Measurements from ENCODE around the gene PLB1. TPM values are rescaled to one million over a fixed set of nuclear protein-coding genes. Genes with fewer than 3 reads are reported as not detected.
A peak's percentile ranks its signal among the peaks of the same experiment; 100 is the strongest.

The PLB1 gene
- total RNA-seq, 1 experiment from 2014 or later: 0.86 TPM

GRCh38 chr2:28626891-28627421 lies 131.1 kb downstream of the PLB1 start:
- peak; percentile 48 for DNase-seq (ENCODE audit: low read depth)

DNA sequence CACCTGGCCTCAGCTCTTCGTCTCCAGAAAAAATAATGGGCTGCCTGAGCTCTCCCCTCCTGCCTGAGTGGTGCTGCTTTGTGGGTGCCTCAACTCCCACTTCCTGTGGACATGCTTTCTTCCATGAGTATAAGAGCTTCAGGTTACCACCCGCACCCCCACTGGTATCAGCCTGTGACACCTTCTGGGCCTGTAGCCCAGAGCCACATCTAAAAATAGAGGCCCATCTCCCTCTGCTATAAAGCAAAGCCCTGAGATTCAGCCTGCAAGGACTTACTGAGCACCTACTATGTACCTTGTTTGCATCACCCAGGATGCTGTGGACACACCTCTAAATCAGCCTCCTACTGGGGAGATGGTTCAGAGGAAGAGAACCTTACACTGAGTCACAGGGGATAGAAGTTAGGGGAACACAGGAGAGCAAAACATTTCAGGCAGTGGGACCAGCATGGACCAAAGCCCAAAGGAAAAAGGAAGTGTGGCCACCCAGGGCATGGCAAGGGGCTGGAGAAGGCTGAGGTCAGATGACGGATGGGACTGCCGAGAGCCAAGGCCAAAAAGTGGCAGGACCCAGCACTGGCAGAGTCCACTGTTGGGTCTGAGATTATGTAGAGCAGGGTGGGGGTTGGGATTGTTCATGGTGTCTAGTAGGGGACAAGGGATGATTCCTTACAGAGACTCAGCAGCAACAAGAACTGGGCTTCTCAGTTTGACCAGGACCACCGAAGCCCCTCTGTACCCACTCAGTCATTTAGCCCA lies 132.0 kb downstream of the PLB1 start:
- DNase-seq (ENCODE audit: low read depth): no peak

DNA sequence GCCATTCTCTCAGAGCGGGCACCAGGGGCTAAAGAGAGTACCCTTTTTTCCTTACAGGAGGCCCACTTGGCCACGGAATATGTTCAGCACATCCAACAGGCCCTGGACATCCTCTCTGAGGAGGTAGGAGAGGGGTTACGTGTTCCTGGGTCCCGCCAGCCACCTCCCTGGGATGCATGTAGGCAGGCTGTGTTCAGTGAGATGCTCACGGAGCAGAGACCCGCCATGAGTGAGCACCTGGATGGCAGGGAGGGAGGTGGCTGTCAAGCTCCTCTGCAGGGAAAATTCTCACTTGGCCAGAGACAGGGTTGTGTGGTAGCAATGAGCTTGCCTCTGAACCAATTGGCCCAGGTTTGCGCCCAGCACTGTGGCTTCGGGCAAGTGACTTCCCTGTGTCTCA lies 132.6 kb downstream of the PLB1 start:
- no peak for DNase-seq (ENCODE audit: low read depth)

- DNase-seq (ENCODE audit: low read depth): no peak
Measured at GRCh38 chr2:28628987-28629386, 133.1 kb downstream of the PLB1 start.

GRCh38 chr2:28629910-28630309 lies 134.1 kb downstream of the PLB1 start:
- DNase-seq (ENCODE audit: low read depth): no peak

- DNase-seq (ENCODE audit: low read depth): no peak
Measured at GRCh38 chr2:28630341-28630740, 134.5 kb downstream of the PLB1 start.

- DNase-seq (ENCODE audit: low read depth): no peak
Measured at GRCh38 chr2:28631514-28632206, 135.8 kb downstream of the PLB1 start.

DNA sequence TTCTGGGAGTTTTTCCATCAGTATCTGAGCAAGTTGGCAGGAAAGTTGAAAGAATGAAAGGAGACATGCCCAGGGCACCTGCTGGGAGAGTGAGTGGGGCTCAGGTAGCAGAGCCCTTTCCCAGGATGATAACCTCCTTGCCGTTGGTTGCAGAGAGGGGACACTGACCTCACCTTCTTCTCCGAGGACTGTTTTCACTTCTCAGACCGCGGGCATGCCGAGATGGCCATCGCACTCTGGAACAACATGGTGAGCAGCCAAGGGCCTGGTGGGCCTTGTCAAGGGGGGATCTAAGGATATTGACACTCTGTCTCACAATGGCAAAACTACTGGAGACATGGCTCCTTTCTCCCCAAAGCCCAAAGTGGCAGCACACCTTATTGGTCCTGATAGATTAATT lies 136.9 kb downstream of the PLB1 start:
- no peak for DNase-seq (ENCODE audit: low read depth)

- DNase-seq (ENCODE audit: low read depth): no peak
Measured at GRCh38 chr2:28633204-28633603, 137.3 kb downstream of the PLB1 start.

GRCh38 chr2:28633746-28634145 lies 137.9 kb downstream of the PLB1 start:
- peak; percentile 87 for DNase-seq (ENCODE audit: low read depth)

DNA sequence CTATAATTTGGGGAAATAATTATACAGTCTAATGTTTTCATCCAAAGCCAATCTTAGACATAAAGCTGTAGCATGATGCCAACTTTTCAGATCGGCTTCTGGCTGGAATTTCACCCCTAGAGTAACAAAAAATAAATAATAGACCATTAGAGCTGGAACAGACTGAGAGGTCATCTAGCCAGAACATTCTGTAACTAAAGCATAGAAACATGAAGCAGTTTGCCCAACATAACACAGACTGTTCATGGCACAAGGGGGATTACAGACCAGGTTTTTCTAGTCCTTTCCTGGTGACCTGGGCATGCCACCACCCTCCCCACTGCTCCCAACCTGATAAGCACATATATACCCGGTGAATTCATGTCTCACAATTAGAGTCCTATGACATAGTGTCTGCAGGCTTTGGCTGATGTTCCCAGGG lies 139.3 kb downstream of the PLB1 start:
- peak; percentile 33 for DNase-seq (ENCODE audit: low read depth)

- no peak for DNase-seq (ENCODE audit: low read depth)
Measured at GRCh38 chr2:28636491-28636890, 140.6 kb downstream of the PLB1 start.

DNA sequence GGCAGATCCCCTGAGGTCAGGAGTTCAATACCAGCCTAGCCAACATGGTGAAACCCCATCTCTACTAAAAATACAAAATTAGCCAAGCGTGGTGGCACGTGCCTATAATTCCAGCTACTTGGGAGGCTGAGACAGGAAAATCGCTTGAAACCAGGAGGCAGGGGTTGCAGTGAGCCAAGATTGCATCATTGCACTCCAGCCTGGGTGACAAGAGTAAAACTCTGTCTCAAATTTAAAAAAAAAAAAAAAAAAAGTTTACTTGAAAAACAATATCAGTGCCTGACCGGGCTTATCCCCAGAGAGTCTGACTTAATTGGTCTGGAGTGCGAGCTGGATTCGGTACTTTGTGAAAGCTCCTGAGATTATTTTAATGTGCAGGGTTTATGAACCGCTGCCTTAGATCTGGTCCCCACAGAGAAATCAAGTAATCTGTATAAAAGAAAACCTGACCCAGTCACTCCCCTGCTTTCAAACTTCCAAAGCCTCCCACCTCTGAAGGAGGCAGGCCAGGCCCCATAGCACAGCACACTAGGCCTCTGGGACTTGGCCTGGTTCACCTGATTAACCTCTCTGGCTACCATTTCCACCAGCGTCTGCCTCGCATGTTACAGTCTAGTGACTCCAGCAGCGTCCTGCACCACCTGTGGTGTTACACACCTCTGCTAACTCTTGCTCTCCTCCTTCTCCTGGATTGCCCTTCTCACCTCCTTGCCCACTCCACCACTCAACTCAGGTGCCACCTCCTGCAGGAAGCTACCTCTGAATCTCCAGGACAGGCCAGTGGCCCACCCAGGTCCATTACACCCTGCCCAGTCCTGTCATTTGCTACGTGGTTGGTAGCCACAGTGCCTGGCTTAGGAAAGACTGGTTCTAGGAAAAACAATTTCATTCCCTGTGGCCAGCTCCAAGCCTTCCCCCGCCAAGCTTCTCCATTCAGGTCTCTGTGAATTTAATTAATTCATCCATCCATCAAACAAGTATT lies 141.5 kb downstream of the PLB1 start:
- peak; percentile 2 for DNase-seq (ENCODE audit: low read depth)

DNA sequence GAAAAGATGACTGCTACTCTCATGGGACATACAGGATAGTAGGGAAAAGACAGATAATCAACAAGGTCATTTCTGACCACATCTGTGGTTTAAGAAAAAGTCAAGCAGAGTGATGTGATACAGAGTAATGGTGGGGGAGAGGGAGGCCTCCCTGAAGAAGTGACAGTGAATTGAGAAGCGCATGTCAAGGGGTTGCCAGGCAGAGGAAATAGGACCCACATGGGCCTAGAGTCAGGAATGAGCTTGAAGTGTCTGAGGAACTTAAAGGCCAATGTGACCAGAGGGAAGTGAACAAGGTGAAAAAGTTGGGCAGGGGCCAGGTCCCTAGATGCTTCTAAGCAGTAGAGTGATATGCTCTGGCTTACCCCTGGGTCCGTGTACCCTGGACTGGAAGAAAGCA lies 142.2 kb downstream of the PLB1 start:
- peak; percentile 2 for DNase-seq (ENCODE audit: low read depth)

DNA sequence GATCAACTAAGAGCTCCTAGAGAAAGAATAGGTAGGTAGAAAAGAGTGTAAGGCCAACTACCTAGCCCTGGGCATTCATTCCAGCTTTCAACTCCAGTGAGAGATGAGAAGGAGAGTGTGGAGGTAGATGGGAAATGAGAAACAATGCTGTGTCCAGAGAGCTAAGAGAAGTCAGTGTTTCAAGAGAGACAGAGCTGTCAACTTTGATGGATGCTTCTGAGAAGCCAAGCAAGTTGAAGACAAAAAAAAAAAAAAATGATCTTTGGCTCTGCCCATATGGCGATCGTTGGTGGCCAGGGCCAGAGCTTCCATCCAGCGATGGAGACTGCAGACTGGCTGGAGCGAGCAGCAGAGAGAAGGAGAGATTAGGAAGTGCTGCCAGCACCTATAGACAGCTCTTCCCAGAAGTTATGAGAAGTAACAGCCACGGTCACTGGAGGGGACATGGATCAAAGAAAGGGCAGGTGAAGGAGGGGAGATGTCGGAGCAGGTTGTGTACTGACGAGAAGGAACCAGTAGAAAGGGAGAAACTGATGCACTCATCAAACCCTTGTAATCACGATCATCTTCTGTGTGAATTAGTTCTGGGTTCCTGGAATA lies 143.3 kb downstream of the PLB1 start:
- DNase-seq (ENCODE audit: low read depth): peak; percentile 1

DNA sequence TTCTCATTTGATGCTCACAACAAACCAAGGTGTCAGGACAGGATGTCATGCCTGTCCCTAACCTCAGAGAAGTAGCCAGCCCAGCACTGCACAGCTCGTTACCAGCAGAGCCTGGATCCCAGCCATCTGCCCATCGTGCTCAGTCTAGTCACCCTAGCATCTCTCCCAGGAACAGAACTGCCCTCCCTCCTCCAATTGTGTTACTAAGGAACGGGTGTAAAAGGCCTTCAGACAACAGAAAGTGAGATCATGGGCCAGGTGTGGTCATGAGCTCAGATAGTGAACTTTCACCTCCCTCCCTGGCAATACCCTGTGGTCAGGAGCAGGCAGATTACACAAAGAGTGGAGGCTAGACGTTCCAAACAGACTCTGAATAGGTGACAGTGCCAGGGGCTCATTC lies 144.0 kb downstream of the PLB1 start:
- peak; percentile 77 for DNase-seq (ENCODE audit: low read depth)

GRCh38 chr2:28640260-28640907 lies 144.5 kb downstream of the PLB1 start:
- peak; percentile 2 for DNase-seq (ENCODE audit: low read depth)

DNA sequence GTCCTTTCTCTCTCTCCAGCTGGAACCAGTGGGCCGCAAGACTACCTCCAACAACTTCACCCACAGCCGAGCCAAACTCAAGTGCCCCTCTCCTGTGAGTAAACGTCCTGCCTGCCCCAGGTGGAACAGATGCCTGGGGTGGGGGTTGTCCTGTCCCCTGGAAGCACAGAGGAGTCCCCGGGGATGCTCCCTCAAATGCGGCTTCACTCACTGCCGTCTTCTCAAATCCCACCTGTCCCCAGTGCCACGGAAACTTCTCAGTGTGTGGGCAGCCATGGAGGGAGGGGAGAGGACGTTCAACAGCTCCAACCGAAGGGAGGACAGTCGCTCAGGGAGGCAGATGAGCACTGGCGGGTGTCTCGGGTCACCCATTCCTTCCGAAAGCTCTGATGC lies 145.0 kb downstream of the PLB1 start:
- peak; percentile 3 for DNase-seq (ENCODE audit: low read depth)

- peak; percentile 1 for DNase-seq (ENCODE audit: low read depth)
Measured at GRCh38 chr2:28642796-28643195, 146.9 kb downstream of the PLB1 start.

DNA sequence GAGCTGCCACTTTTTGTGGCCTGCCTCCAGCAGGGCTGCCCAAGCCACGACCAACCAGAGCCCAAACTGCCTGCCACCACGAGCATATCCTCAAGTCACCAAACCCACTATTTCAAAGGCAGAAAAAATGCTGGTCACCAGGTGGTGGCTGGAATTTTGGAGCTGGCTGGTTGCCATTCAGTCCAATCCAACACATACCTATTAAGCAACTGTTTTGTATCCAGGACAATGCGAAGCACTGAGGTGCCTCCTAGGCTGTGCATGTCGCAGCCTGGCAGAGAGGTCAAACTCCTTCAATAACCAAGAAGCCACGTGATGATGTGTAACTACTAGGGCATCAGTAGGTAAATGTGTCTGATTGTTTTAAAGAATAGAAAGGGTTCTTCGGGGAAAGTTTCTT lies 147.5 kb downstream of the PLB1 start:
- DNase-seq (ENCODE audit: low read depth): peak; percentile 21

DNA sequence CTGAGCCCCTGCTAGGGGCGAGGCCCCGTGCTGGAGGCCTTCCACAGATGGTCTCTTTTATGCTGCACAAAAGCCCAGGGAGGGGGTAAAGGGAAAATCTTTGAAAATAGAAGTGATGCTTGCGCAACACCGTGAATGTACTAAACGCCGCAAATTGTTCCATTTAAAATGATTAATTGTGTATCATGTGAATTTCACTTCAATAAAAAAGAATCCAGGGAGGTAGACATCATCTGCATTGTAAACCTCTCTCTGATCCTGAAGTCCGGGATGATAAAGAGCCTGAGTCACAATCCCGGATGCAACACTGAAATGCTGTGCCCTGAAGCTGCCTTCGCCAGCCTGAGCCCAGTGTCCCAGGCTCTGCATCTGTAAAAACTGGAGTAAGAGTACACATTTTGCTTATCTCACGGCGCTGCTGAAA lies 148.1 kb downstream of the PLB1 start:
- peak; percentile 91 for DNase-seq (ENCODE audit: low read depth)

Data from Daoy (cell line).